Measurements from ENCODE around the gene DCST2. TPM values are rescaled to one million over a fixed set of nuclear protein-coding genes. Genes with fewer than 3 reads are reported as not detected.

The DCST2 gene
- total RNA-seq, 3 donors from 2014 or later (not counting 1 experiment from before 2014, with no cell fraction given): 0.30 to 0.92 (median 0.32) TPM

DNA sequence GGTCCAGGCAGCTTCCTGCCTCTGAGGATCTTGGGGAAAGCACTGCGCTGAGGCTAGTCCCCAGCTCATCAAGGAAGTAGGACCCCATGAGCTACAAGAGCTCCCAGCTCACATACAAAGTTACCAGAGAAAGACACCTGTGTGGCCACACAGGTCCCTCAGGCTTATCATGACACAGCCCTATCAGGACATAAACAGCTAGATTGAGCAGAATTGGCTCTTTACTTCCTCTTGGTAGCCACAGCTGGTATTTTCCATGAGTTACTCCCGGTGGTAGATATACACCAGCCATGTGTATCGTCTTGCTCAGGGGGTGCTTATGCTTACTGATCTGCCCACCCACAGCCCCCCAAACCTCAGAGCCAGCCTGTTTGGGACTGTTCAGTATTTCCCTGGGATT is 39.0 kb downstream of the DCST2 start:
- peaks cover 16% of the 10 kb centered on the region for H3K36me3 ChIP-seq (ENCODE audit: control insufficient read depth, insufficient read depth, low read length)
- Mint-ChIP-seq H3K9me3 (no peaks in the 10 kb centered on the region), H3K27ac (no peak overlapping the region), H3K27me3 (ENCODE audit: low read depth in 2 of 2) (no peaks in the 10 kb centered on the region), H3K4me1 (peaks cover 10 to 24% of the 10 kb centered on the region in 2 donors), H3K4me3 (no peak overlapping the region), H3K36me3 (no peaks in the 10 kb centered on the region)
- no peak overlapping the region for H3K27ac ChIP-seq (ENCODE audit: low read length)
- peaks cover 18% of the 10 kb centered on the region for H3K4me1 ChIP-seq (ENCODE audit: control insufficient read depth, insufficient read depth, low read length)
- H3K4me3 ChIP-seq (ENCODE audit: low read length): no peak overlapping the region
- 41% methylated on average over 3 of the region's 3 CpGs for WGBS (ENCODE audit: insufficient coverage)
- ATAC-seq (no peak), DNase-seq (no peak)
- intact Hi-C loops (cut with micrococcal nuclease): no loop called here
- TF ChIP-seq, protein P1, sequence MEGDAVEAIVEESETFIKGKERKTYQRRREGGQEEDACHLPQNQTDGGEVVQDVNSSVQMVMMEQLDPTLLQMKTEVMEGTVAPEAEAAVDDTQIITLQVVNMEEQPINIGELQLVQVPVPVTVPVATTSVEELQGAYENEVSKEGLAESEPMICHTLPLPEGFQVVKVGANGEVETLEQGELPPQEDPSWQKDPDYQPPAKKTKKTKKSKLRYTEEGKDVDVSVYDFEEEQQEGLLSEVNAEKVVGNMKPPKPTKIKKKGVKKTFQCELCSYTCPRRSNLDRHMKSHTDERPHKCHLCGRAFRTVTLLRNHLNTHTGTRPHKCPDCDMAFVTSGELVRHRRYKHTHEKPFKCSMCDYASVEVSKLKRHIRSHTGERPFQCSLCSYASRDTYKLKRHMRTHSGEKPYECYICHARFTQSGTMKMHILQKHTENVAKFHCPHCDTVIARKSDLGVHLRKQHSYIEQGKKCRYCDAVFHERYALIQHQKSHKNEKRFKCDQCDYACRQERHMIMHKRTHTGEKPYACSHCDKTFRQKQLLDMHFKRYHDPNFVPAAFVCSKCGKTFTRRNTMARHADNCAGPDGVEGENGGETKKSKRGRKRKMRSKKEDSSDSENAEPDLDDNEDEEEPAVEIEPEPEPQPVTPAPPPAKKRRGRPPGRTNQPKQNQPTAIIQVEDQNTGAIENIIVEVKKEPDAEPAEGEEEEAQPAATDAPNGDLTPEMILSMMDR (IDR thresholded peaks at IDR 0.05): no peak
- H3K27me3 ChIP-seq (ENCODE audit: control insufficient read depth, insufficient read depth, low read length): no peaks in the 10 kb centered on the region
- H3K9me3 ChIP-seq (ENCODE audit: control insufficient read depth, insufficient read depth, low read length): no peaks in the 10 kb centered on the region

DNA sequence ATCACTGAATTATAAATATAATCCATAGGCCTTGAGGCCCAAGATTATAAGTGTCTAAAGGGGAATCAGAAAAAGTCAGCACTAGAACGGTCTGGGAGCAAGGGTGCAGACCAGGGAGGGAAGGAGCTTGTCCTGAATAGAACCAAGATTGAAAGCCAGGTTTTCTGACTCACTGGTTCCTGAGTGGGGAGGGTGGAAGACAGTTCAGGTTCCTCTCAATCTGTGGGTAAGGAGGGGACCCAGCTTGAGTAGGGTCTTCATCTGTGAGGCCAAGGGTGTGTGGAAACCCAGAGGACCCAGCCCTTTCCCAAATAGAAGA is 39.4 kb downstream of the DCST2 start:
- Histone ChIP-seq H3K27ac (ENCODE audit: low read length) (no peak overlapping the region), H3K36me3 (ENCODE audit: control insufficient read depth, insufficient read depth, low read length) (peaks cover 19% of the 10 kb centered on the region), H3K4me3 (ENCODE audit: low read length) (no peak overlapping the region), H3K4me1 (ENCODE audit: control insufficient read depth, insufficient read depth, low read length) (peaks cover 14% of the 10 kb centered on the region), H3K9me3 (ENCODE audit: control insufficient read depth, insufficient read depth, low read length) (no peaks in the 10 kb centered on the region), H3K27me3 (ENCODE audit: control insufficient read depth, insufficient read depth, low read length) (no peaks in the 10 kb centered on the region)
- no peak for DNase-seq
- TF ChIP-seq, protein P1 (IDR thresholded peaks at IDR 0.05): no peak
- no peak overlapping the region for H3K27ac Mint-ChIP-seq
- peaks cover 10 to 23% of the 10 kb centered on the region in 2 donors for H3K4me1 Mint-ChIP-seq
- H3K9me3 Mint-ChIP-seq: no peaks in the 10 kb centered on the region
- no peaks in the 10 kb centered on the region for H3K36me3 Mint-ChIP-seq
- intact Hi-C loops (cut with micrococcal nuclease): no loop called here
- H3K27me3 Mint-ChIP-seq (ENCODE audit: low read depth in 2 of 2): no peaks in the 10 kb centered on the region
- WGBS (ENCODE audit: insufficient coverage): 84% methylated on average over 1 of the region's 1 CpG
- ATAC-seq: no peak
- no peak overlapping the region for H3K4me3 Mint-ChIP-seq

DNA sequence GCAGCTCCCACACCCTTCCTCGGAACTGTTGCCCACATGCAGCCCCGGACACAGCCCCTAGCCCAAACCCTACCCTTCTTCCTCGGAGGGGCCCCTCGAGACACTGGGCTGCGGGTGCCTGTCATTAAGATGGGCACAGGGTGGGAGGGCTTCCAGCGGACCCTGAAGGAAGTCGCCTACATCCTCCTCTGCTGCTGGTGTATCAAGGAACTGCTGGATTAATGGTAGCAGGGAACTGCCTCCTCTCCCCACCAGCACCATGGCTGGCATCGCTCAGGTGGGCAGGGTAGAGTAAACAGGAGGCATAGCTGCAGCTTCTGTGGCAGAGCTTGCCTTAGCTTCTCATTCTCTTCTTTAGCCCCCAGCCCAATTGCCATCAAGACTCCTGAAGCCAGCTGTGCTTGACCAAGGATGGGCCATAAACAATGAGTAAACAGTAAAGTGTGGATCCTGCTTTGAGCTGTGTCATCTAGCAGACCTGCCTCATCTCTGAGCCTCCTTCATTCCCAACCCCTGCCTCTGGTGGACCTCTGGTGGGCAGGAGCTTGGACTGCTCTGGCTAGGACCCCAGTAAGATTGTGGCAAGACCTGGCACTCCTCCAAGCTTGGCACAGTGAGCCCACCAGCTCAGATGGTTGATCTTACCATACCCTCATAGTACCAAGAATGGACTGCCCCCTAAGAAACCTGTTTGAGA is 39.9 kb downstream of the DCST2 start, which contains the start of gene LENEP:
LENEP (plus strand) TSS at position 15 of the 697 bp plus-strand sequence; CDS start at position 37, 22 bp downstream.
- Mint-ChIP-seq H3K4me1 (peaks cover 5 to 23% of the 10 kb centered on the region in 2 donors), H3K9me3 (no peaks in the 10 kb centered on the region), H3K36me3 (no peaks in the 10 kb centered on the region), H3K27ac (no peak within 1 kb of the TSS), H3K4me3 (no peak within 1 kb of the TSS), H3K27me3 (ENCODE audit: low read depth in 2 of 2) (no peaks in the 10 kb centered on the region)
- peaks cover 24% of the 10 kb centered on the region for H3K36me3 ChIP-seq (ENCODE audit: control insufficient read depth, insufficient read depth, low read length)
- H3K27me3 ChIP-seq (ENCODE audit: control insufficient read depth, insufficient read depth, low read length): no peaks in the 10 kb centered on the region
- TF ChIP-seq, protein P1 (IDR thresholded peaks at IDR 0.05): no peak
- no peak within 1 kb of the TSS for H3K27ac ChIP-seq (ENCODE audit: low read length)
- H3K4me3 ChIP-seq (ENCODE audit: low read length): no peak within 1 kb of the TSS
- intact Hi-C loops (cut with micrococcal nuclease): no loop called here
- no peaks in the 10 kb centered on the region for H3K9me3 ChIP-seq (ENCODE audit: control insufficient read depth, insufficient read depth, low read length)
- WGBS (ENCODE audit: insufficient coverage): 95% methylated on average over 6 of the region's 8 CpGs
- no peak for DNase-seq
- no peak for ATAC-seq
- peaks cover 9% of the 10 kb centered on the region for H3K4me1 ChIP-seq (ENCODE audit: control insufficient read depth, insufficient read depth, low read length)

All from natural killer cell (primary cell).